Measurements from ENCODE around the gene MPRIP.
"Not testable (repeated sequence)": the region's sequence is repeated elsewhere in the genome, so short reads cannot be mapped to it uniquely, and the experiment has no call there.

DNA sequence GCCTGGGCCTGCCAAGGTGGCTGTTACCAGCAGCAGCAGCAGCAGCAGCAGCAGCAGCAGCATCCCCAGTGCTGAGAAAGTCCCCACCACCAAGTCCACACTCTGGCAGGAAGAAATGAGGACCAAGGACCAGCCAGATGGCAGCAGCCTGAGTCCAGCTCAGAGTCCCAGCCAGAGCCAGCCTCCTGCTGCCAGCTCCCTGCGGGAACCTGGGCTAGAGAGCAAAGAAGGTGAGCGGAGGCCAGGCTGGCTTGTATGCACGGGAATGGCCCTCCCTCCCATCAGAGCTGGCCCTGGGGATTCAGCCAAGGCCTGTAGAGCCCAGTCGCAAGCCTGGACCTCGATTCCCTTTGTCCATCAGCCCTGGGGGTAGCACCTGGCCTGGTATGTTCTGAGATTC lies 94.0 kb downstream of the MPRIP start:
- TF ChIP-seq CTCF, POLR2A (IDR thresholded peaks at IDR 0.05): not testable (repeated sequence)
